Measurements from ENCODE around the gene MYO16. TPM values are rescaled to one million over a fixed set of nuclear protein-coding genes. Genes with fewer than 3 reads are reported as not detected.

Gene MYO16
- total RNA-seq, 1 experiment from 2014 or later: 0.49 TPM

GRCh38 chr13:109033090-109033489, 403.7 kb downstream of the MYO16 start:
- Histone ChIP-seq H3K4me3 (ENCODE audit: low read depth, low read length, poor library complexity, severe bottlenecking) (no peak overlapping the region), H3K9me3 (ENCODE audit: low read depth, low read length, poor library complexity, severe bottlenecking) (no peaks in the 10 kb centered on the region), H3K27ac (ENCODE audit: low read depth, low read length, poor library complexity, severe bottlenecking) (no peak overlapping the region), H3K36me3 (ENCODE audit: insufficient read depth, low read length, poor library complexity, severe bottlenecking) (no peaks in the 10 kb centered on the region), H3K27me3 (replicated peaks; ENCODE audit: insufficient read depth, low read depth, low read length, poor library complexity) (no peaks in the 10 kb centered on the region), H3K4me1 (ENCODE audit: insufficient read depth, low read length, poor library complexity, severe bottlenecking) (no peaks in the 10 kb centered on the region)
- TF ChIP-seq CTCF (conservative IDR thresholded peaks at IDR 0.05; ENCODE audit: low read depth, low read length) (no peak), EZH2 (IDR thresholded peaks at IDR 0.05; ENCODE audit: borderline replicate concordance, low read depth, low read length, poor library complexity, severe bottlenecking) (no peak)
- ChIA-PET CTCF (no interaction called here), POLR2A (ENCODE audit: low non-redundant PET) (no interaction called here)
- DNase-seq (ENCODE audit: low spot score): no peak
- BruUV-seq (replicated peaks): no TSS peak
- intact Hi-C loops (cut with micrococcal nuclease; ENCODE audit: unreplicated experiment): no loop called here

- POLR2A ChIA-PET (ENCODE audit: low non-redundant PET): no interaction called here
- TF ChIP-seq CTCF (conservative IDR thresholded peaks at IDR 0.05; ENCODE audit: low read depth, low read length): no peak
- TF ChIP-seq EZH2 (IDR thresholded peaks at IDR 0.05; ENCODE audit: borderline replicate concordance, low read depth, low read length, poor library complexity, severe bottlenecking): no peak
- Histone ChIP-seq H3K27me3 (replicated peaks; ENCODE audit: insufficient read depth, low read depth, low read length, poor library complexity) (no peaks in the 10 kb centered on the region), H3K9me3 (ENCODE audit: low read depth, low read length, poor library complexity, severe bottlenecking) (no peaks in the 10 kb centered on the region), H3K4me3 (ENCODE audit: low read depth, low read length, poor library complexity, severe bottlenecking) (no peak overlapping the region), H3K36me3 (ENCODE audit: insufficient read depth, low read length, poor library complexity, severe bottlenecking) (no peaks in the 10 kb centered on the region), H3K4me1 (ENCODE audit: insufficient read depth, low read length, poor library complexity, severe bottlenecking) (no peaks in the 10 kb centered on the region), H3K27ac (ENCODE audit: low read depth, low read length, poor library complexity, severe bottlenecking) (no peak overlapping the region)
- CTCF ChIA-PET: no interaction called here
- no peak for DNase-seq (ENCODE audit: low spot score)
- intact Hi-C loops (cut with micrococcal nuclease; ENCODE audit: unreplicated experiment): no loop called here
- BruUV-seq (replicated peaks): no TSS peak
Observed at GRCh38 chr13:109036078-109036780, 406.8 kb downstream of the MYO16 start.

GRCh38 chr13:109043636-109044035, 414.2 kb downstream of the MYO16 start:
- H3K36me3 ChIP-seq (ENCODE audit: insufficient read depth, low read length, poor library complexity, severe bottlenecking): no peaks in the 10 kb centered on the region
- no peak for TF ChIP-seq EZH2 (IDR thresholded peaks at IDR 0.05; ENCODE audit: borderline replicate concordance, low read depth, low read length, poor library complexity, severe bottlenecking)
- TF ChIP-seq CTCF (conservative IDR thresholded peaks at IDR 0.05; ENCODE audit: low read depth, low read length): no peak
- no peak for DNase-seq (ENCODE audit: low spot score)
- no peaks in the 10 kb centered on the region for H3K27me3 ChIP-seq (replicated peaks; ENCODE audit: insufficient read depth, low read depth, low read length, poor library complexity)
- no peak overlapping the region for H3K4me3 ChIP-seq (ENCODE audit: low read depth, low read length, poor library complexity, severe bottlenecking)
- no peaks in the 10 kb centered on the region for H3K9me3 ChIP-seq (ENCODE audit: low read depth, low read length, poor library complexity, severe bottlenecking)
- H3K4me1 ChIP-seq (ENCODE audit: insufficient read depth, low read length, poor library complexity, severe bottlenecking): peaks cover 4% of the 10 kb centered on the region
- BruUV-seq (replicated peaks): no TSS peak
- intact Hi-C loops (cut with micrococcal nuclease; ENCODE audit: unreplicated experiment): no loop called here
- no peak overlapping the region for H3K27ac ChIP-seq (ENCODE audit: low read depth, low read length, poor library complexity, severe bottlenecking)
- CTCF ChIA-PET: no interaction called here
- POLR2A ChIA-PET (ENCODE audit: low non-redundant PET): no interaction called here
